Measurements from ENCODE around the gene CDH23. TPM values are rescaled to one million over a fixed set of nuclear protein-coding genes. Genes with fewer than 3 reads are reported as not detected.

The CDH23 gene
- total RNA-seq, 1 donor from 2014 or later: 9.4 TPM

GRCh38 chr10:71644307-71645180, 247.8 kb downstream of the CDH23 start:
- H3K4me1 Mint-ChIP-seq (ENCODE audit: unreplicated experiment): peaks cover 13% of the 10 kb centered on the region
- no peak overlapping the region for H3K4me3 Mint-ChIP-seq
- DNase-seq (ENCODE audit: extremely low spot score, unreplicated experiment): no peak
- H3K27me3 Mint-ChIP-seq: no peaks in the 10 kb centered on the region
- TF ChIP-seq, protein P1, sequence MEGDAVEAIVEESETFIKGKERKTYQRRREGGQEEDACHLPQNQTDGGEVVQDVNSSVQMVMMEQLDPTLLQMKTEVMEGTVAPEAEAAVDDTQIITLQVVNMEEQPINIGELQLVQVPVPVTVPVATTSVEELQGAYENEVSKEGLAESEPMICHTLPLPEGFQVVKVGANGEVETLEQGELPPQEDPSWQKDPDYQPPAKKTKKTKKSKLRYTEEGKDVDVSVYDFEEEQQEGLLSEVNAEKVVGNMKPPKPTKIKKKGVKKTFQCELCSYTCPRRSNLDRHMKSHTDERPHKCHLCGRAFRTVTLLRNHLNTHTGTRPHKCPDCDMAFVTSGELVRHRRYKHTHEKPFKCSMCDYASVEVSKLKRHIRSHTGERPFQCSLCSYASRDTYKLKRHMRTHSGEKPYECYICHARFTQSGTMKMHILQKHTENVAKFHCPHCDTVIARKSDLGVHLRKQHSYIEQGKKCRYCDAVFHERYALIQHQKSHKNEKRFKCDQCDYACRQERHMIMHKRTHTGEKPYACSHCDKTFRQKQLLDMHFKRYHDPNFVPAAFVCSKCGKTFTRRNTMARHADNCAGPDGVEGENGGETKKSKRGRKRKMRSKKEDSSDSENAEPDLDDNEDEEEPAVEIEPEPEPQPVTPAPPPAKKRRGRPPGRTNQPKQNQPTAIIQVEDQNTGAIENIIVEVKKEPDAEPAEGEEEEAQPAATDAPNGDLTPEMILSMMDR (conservative IDR thresholded peaks at IDR 0.05): no peak
- H3K9me3 Mint-ChIP-seq: no peaks in the 10 kb centered on the region
- H3K36me3 Mint-ChIP-seq: no peaks in the 10 kb centered on the region
- H3K27ac Mint-ChIP-seq: no peak overlapping the region

- Mint-ChIP-seq H3K4me3 (no peak overlapping the region), H3K36me3 (no peaks in the 10 kb centered on the region), H3K27me3 (no peaks in the 10 kb centered on the region), H3K4me1 (ENCODE audit: unreplicated experiment) (peaks cover 13% of the 10 kb centered on the region), H3K9me3 (no peaks in the 10 kb centered on the region), H3K27ac (no peak overlapping the region)
- TF ChIP-seq, protein P1 (conservative IDR thresholded peaks at IDR 0.05): no peak
- no peak for DNase-seq (ENCODE audit: extremely low spot score, unreplicated experiment)
Measured at GRCh38 chr10:71645185-71645584, 248.5 kb downstream of the CDH23 start.

- H3K4me1 Mint-ChIP-seq (ENCODE audit: unreplicated experiment): peaks cover 13% of the 10 kb centered on the region
- no peaks in the 10 kb centered on the region for H3K27me3 Mint-ChIP-seq
- TF ChIP-seq, protein P1 (conservative IDR thresholded peaks at IDR 0.05): no peak
- no peak overlapping the region for H3K4me3 Mint-ChIP-seq
- H3K36me3 Mint-ChIP-seq: no peaks in the 10 kb centered on the region
- H3K27ac Mint-ChIP-seq: no peak overlapping the region
- no peak for DNase-seq (ENCODE audit: extremely low spot score, unreplicated experiment)
- no peaks in the 10 kb centered on the region for H3K9me3 Mint-ChIP-seq
Measured at GRCh38 chr10:71646037-71646436, 249.3 kb downstream of the CDH23 start.

DNA sequence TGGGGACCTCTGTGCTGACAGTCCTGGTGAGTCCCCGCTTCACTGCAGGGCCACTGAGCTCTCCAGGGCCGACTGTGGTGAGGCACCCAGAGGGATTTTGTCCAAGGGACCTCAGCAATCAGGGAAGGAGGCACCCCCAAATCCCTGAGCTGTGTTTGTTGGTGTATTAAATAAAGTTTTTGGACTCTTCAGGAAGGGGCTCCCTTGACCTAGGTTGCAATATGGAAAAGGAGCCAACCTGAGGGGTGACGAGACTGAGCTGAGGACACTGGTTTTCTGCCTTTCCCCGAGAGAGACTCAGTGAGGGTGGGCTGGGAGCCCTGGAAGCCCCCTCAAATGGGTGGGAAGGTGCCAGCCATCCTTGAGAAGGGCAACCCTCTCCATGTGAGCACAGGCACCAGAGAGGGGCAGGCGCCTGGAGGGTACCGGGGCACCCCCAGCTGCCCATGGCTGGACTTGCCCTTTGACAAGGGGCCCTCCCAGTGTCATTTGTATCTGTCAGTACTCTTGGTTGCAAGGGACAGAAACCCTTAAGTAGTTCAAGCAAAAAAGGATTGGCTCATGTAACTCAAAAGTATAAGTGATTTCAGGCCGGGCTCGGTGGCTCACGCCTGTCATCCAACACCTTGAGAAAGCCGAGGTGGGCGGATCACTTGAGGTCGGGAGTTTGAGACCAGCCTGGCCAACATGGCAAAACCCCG, 250.0 kb downstream of the CDH23 start:
- no peak for DNase-seq (ENCODE audit: extremely low spot score, unreplicated experiment)
- Mint-ChIP-seq H3K27me3 (no peaks in the 10 kb centered on the region), H3K4me1 (ENCODE audit: unreplicated experiment) (peaks cover 13% of the 10 kb centered on the region), H3K27ac (no peak overlapping the region), H3K4me3 (no peak overlapping the region), H3K36me3 (no peaks in the 10 kb centered on the region), H3K9me3 (no peaks in the 10 kb centered on the region)
- TF ChIP-seq, protein P1 (conservative IDR thresholded peaks at IDR 0.05): no peak

GRCh38 chr10:71647526-71648253, 251.0 kb downstream of the CDH23 start:
- H3K4me3 Mint-ChIP-seq: no peak overlapping the region
- H3K4me1 Mint-ChIP-seq (ENCODE audit: unreplicated experiment): peaks cover 13% of the 10 kb centered on the region
- TF ChIP-seq, protein P1 (conservative IDR thresholded peaks at IDR 0.05): peak; percentile 73
- H3K9me3 Mint-ChIP-seq: no peaks in the 10 kb centered on the region
- DNase-seq (ENCODE audit: extremely low spot score, unreplicated experiment): no peak
- peak overlapping the region; percentile 21 for H3K27ac Mint-ChIP-seq
- H3K27me3 Mint-ChIP-seq: no peaks in the 10 kb centered on the region
- no peaks in the 10 kb centered on the region for H3K36me3 Mint-ChIP-seq
